ENCODE data around the gene LRFN3.
"Not testable (repeated sequence)": the region's sequence is repeated elsewhere in the genome, so short reads cannot be mapped to it uniquely, and the experiment has no call there.

The LRFN3 gene

DNA sequence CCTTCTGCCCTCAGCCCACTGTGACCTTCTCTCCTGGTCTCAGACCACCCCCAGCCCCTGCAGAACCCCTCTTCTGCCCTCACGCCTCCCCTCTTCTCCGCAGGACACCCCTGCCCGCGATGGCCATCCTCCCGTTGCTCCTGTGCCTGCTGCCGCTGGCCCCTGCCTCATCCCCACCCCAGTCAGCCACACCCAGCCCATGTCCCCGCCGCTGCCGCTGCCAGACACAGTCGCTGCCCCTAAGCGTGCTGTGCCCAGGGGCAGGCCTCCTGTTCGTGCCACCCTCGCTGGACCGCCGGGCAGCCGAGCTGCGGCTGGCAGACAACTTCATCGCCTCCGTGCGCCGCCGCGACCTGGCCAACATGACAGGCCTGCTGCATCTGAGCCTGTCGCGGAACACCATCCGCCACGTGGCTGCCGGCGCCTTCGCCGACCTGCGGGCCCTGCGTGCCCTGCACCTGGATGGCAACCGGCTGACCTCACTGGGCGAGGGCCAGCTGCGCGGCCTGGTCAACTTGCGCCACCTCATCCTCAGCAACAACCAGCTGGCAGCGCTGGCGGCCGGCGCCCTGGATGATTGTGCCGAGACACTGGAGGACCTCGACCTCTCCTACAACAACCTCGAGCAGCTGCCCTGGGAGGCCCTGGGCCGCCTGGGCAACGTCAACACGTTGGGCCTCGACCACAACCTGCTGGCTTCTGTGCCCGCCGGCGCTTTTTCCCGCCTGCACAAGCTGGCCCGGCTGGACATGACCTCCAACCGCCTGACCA, 3.3 kb downstream of the LRFN3 start:
- no peak for DNase-seq (ENCODE audit: low spot score)

DNA sequence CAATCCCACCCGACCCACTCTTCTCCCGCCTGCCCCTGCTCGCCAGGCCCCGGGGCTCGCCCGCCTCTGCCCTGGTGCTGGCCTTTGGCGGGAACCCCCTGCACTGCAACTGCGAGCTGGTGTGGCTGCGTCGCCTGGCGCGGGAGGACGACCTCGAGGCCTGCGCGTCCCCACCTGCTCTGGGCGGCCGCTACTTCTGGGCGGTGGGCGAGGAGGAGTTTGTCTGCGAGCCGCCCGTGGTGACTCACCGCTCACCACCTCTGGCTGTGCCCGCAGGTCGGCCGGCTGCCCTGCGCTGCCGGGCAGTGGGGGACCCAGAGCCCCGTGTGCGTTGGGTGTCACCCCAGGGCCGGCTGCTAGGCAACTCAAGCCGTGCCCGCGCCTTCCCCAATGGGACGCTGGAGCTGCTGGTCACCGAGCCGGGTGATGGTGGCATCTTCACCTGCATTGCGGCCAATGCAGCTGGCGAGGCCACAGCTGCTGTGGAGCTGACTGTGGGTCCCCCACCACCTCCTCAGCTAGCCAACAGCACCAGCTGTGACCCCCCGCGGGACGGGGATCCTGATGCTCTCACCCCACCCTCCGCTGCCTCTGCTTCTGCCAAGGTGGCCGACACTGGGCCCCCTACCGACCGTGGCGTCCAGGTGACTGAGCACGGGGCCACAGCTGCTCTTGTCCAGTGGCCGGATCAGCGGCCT, 4.1 kb downstream of the LRFN3 start:
- DNase-seq (ENCODE audit: low spot score): no peak

DNA sequence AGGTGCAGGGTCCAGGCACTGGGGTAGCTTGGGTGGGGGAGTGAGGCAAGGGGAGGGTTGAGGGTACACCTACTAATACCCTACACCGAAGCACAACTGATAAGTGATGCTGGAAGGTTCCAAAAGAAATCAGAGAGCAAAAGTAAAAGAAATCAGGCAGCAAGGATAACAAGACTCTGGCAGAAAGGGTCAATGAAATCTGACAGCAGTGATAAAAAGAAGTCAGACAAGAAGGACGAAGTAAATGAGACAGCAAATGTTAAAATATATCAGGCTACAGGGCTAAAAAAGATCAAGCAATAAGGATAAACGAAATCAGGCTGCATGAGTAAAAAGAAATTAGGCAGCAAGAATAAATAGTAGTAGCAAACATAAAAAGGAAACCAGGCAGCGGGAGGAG, 4.7 kb downstream of the LRFN3 start:
- DNase-seq (ENCODE audit: low spot score): no peak

DNA sequence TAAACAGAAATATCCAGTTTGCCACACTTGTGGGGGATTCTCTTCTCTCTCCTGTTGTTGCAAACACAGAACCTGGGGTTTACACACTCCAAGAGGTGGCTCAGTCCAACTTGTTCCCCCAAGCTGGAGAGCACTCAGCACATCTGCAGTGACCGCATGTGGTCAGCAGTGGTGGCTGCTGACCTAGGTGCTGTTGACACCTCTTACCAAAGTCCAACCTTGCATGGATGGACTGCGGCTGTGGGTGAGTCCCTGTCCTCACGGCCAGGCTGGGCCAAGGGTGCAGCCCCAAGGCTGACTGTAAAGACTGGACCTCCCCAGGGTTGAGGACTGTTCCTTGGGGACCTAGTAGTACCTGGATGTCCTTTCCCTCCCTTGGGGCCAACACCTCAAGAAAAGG, 6.1 kb downstream of the LRFN3 start:
- no peak for DNase-seq (ENCODE audit: low spot score)

DNA sequence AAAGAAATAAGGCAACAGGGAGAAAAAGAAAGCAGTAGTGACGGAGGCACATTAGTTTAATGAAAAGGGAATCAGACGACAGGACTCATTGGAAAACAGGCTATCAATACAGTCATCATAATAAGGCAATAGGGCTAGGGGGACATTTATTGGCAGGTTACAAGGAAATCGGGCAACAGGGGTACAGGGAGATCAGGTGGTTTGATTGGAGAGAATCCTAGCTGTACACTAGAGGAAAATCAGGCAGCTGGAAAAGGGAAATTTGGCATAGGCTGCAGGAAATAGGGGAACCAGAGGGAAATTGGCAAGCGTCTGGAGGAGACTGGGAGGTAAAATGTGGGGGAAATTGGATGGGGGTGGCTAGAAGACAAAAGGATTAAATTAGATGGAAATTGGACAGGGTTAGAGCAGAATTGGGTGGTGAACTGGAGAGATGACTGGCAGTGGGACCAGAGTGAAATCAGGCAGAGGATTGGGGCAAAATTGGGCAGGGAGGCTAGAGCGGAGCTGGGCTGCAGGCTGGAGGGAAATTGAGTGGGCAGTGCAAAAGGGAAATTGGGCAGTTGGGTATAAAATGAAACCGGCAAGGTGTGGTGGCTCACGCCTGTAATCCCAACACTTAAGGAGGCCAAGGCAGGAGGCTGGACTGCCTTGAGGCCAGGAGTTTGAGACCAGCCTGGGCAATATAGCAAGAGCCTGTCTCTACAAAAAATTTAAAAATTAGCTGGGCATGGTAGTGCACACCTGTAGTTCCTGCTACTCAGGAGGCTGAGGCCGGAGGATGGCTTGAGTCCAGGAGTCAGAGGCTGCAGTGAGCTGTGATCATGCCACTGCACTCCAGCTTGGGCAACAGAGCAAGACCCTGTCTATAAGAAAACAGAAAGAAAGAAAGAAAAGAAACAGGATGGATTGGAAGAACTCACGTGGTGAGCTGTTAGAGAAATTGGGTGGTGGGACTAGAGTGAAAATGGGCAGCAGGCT, 7.4 kb downstream of the LRFN3 start:
- DNase-seq (ENCODE audit: low spot score): no peak

DNA sequence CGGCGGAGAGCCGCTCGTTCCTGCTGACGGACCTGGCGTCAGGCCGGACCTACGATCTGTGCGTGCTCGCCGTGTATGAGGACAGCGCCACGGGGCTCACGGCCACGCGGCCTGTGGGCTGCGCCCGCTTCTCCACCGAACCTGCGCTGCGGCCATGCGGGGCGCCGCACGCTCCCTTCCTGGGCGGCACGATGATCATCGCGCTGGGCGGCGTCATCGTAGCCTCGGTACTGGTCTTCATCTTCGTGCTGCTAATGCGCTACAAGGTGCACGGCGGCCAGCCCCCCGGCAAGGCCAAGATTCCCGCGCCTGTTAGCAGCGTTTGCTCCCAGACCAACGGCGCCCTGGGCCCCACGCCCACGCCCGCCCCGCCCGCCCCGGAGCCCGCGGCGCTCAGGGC, 8.4 kb downstream of the LRFN3 start:
- no peak for DNase-seq (ENCODE audit: low spot score)

- DNase-seq (ENCODE audit: low spot score): no peak
These were observed 9.1 kb downstream of the LRFN3 start for GRCh38 chr19:35945121-35945790.

- DNase-seq (ENCODE audit: low spot score): no peak
These were observed 10.0 kb downstream of the LRFN3 start for GRCh38 chr19:35946203-35946602.

DNA sequence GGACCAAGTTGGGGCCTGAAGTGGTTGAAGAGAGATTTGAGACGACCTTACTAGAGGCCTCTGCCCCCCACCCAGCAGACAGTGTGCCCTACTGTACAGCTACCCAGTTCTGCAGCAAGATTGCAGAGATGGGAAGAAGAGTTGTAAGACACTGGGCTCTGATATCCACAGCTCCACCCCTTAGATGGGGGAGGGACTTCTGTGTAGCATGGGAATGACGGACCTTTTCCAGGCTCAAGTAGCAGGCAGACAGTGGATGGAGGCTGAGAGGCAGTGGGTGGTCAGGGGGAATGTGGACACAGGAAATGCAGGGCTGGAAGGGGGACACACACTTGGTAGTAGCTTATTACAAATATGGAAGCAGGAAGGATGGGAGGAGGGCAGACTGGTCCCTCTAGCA, 13.0 kb downstream of the LRFN3 start:
- no peak for DNase-seq (ENCODE audit: low spot score)

GRCh38 chr19:35955881-35956634, 19.9 kb downstream of the LRFN3 start:
- DNase-seq (ENCODE audit: low spot score): no peak

DNA sequence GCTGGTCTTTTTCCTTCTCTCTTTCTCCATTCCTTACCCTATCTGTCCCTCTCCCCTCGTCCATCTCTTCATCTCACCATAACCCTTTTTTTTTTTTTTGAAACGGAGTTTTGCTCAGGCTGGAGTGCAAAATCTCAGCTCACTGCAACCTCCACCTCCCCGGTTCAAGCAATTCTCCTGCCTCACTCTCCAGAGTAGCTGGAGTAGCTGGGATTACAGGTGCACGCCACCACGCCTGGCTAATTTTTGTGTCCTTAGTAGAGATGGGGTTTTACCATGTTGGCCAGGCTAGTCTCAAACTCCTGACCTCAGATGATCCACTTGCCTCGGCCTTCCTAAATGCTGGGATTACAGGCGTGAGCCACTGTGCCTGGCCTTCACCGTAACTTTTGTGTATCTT, 21.2 kb downstream of the LRFN3 start:
- DNase-seq (ENCODE audit: low spot score): not testable (repeated sequence)

DNA sequence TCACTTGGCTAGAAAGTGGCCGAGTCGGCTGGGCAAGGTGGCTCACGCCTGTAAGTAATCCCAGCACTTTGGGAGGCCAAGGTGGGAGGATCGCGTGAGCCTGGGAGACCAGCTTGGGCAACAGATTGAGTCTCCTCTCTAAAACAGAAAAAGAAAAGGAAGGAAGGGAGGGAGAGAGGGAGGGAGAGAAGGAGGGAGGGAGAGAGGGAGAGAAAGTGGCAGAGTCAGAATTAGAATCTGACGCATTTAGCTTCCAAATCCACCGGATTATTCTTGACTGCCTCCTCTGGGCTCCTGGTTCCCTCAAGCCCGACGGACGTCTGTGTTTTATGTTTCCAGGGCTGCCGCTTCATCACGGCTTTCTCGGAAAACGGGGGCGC, 22.5 kb downstream of the LRFN3 start:
- no peak for DNase-seq (ENCODE audit: low spot score)

DNA sequence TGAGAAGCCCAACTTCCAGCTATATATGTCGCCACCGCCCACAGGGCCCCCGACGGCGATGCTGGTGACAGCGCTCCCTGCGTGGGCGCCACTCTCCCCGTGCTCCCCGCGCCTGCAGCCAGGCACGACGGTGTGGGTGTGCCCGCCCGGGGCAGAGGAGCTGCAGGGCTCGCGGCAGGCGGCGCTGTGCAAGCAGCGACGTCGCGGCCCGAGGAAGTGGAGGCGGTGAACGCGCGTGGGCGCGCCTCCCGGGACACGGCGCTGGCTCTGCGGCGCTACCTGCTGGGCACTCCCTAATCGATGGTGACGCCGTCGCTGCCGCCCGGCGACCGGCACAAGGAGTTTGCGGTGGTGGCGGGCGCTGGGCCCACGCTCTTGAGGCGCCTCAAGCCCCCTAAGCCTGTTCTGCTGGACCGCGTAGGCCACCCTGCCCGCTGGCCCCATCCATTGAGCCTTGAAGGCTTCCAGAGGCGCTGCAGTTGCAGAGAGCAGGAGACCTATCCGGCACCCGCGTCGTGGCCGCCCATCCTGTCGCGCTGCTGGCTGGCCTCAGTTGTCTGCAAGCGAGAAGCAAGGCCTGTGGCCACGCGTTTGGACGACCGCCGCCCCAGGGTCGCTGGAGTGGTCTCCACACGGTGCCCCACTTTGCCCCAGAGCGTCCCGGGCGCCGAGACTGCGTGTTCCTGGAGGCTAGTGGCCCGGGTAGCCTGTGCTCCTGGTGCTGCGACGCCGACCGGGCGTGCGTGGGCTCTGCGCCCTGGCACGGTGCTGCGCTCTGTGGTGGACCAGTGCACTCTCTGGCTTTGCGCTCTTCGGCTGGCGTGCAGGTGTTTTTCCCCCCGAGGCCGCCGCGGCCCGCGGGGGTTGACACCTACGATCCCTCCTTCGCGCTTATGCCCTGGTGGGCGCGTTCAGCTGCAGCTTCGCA, 23.1 kb downstream of the LRFN3 start:
- no peak for DNase-seq (ENCODE audit: low spot score)

DNA sequence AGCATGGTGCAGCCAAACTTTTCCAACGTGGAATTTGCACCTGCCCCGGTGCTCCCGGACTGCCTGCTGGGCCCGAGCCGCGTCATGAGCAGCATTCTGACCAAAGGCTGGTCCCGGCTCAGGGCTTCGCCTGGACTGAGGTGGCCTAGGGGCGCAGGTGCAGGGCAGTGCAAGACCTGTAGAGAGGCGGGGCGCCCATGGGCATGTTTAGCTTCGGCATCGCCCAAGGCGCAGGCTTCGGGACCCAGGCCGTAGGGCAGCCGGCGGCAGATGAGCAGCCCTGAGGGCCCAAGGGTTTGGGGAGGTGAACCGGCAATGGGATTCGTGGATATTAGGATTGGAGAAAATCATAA, 23.8 kb downstream of the LRFN3 start:
- DNase-seq (ENCODE audit: low spot score): no peak

DNA sequence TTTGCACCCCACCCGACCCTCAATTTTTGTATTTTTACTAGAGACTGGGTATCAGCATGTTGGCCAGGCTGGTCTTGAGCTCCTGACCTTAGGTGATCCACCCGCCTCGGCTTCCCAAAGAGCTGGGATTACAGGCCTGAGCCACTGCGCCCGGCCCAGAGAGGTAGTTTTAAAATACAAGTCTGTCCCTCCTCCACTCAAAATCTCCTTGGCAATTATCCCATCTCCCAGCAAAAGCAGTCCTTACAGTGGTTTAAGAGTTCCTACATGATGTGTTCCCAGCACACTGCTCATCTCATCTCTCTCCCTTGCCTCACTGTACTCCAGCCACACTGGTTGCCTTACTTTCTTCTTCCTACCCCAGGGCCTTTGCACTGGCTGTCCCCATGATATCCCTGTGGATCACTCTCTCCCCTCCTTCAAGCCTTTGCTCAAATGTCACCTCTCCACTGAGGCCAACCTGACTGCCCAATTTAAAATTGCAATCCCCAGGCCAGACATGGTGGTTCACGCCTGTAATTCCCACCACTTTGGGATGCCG, 24.3 kb downstream of the LRFN3 start:
- DNase-seq (ENCODE audit: low spot score): no peak

DNA sequence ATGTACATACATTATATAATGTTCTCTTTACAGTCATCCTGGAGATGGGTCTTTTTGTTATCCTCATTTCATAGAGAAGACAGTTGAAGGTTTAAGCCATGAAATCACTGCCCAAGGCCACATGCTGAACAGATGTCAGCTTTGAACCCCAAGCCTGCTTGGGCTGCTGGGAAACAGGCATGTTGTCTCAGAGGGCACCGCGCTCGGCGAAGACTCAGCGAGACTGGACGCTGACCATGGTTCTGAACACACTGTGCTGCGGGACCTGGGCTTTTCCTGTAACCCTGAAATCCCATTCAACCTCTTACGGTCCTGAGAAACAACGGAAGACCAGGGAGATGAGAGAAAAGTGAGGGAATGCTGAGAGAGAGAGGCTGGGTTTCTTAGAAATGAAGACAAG, 27.3 kb downstream of the LRFN3 start:
- DNase-seq (ENCODE audit: low spot score): peak; percentile 81

DNA sequence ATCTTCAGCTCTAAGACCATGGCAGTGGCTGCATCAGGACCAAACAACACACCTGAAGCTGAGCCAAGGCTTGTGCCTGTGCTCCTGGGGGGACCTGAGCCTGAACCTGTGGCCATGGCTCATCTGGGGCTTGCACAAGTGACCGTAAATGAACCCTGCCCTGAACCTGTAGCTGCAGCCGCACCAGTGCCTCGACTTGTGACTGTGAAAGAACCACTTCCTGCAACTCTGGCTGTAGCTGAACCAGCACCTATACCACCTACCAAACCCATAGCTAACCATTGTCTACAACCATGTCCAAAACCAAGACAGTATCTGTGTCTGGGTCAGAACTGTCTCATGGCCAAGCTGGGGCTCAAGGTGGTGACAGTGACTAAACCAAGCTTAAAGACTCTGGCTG, 30.6 kb downstream of the LRFN3 start:
- no peak for DNase-seq (ENCODE audit: low spot score)

DNA sequence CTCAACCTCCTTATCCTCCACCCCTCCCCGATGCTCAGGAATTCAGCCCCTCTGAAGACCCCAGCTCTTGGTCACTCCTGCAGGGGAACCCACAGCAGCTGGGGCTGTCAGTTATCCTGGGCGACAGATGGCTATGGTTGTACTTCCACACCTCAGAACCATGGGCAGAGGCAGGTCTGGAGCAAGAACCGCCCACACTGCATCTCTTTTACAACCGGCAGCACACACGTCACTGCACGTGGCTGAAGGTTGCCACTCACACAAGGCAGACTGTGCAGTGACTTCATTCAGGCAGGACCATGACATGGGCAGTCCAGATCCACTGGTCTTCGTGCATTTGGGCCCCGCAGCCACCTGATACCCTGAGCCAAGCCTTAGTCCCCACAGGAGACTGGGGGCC, 37.3 kb downstream of the LRFN3 start:
- no peak for DNase-seq (ENCODE audit: low spot score)

DNA sequence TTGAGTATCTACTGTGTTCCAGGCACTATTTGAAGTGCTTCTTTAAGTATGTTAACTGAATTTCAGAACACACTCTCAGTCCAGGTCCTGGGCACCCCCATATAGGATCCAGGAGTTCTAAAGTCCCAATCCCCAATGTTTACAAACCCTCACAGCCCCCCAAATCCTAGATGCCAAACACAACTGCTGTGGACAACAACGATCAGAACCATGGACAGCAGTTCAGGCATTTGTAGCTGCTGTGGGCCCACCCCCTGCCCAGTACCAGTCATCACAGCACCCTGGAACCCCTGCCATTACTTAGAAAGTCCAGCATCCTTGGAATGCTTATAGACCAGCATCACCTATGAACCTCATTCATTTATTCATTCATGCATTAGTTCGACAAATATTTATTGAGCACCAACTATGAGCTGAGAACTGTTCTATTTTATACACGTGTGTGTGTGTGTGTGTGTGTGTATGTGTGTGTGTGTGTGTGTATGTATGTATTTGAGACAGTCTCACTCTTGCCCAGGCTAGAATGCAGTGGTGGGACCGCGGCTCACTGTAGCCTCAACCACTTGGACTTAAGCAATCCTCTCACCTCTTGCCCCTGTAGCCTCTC, 39.5 kb downstream of the LRFN3 start:
- DNase-seq (ENCODE audit: low spot score): peak; percentile 60

Data from ecto neural progenitor cell (in vitro differentiated cells).